Adrenal gland (tissue), 5 donors: Measurements from ENCODE around the gene WRAP53.

Experiments used
- POLR2A ChIP-seq, 2 donors: fragments of 450-650 bp; IDR thresholded peaks; one replicate each; pipeline ENCODE4 v1.6.1; 2017; ENCODE audit warnings: antibody characterized with exemption in 2 of 2, mild to moderate bottlenecking in 2 of 2, moderate library complexity in 1 of 2
- TF ChIP-seq, protein P1 (sequence below), 6 experiments: fragments of 450-650 bp in 4 of 6; fragments of 200-600 bp in 2 of 6; sonication (generic) in 1 of 6; IDR thresholded peaks; 1 replicate in 5 of 6; 2 replicates in 1 of 6; pipeline versions ENCODE4 v1.5.1 to v1.8.0; 2016 to 2021; ENCODE audit warnings: antibody characterized with exemption in 6 of 6, mild to moderate bottlenecking in 2 of 6, moderate library complexity in 1 of 6
- donor health status: DM: no; HTN: no; CAD: no.

DNA sequence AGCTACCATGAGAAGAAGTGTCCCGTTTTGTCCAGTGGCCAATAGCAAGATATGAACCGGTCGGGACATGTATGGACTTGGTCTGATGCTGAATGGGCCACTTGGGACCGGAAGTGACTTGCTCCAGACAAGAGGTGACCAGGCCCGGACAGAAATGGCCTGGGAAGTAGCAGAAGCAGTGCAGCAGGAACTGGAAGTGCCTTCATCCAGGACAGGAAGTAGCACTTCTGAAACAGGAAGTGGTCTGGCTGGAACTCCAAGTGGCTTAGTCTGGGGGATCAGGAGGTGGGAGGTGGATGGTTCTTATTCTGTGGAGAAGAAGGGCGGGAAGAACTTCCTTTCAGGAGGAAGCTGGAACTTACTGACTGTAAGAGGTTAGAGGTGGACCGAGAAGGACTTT, 22.0 kb downstream of the WRAP53 start:
- TF ChIP-seq POLR2A (IDR thresholded peaks at IDR 0.05), result no peak
- TF ChIP-seq, protein P1, sequence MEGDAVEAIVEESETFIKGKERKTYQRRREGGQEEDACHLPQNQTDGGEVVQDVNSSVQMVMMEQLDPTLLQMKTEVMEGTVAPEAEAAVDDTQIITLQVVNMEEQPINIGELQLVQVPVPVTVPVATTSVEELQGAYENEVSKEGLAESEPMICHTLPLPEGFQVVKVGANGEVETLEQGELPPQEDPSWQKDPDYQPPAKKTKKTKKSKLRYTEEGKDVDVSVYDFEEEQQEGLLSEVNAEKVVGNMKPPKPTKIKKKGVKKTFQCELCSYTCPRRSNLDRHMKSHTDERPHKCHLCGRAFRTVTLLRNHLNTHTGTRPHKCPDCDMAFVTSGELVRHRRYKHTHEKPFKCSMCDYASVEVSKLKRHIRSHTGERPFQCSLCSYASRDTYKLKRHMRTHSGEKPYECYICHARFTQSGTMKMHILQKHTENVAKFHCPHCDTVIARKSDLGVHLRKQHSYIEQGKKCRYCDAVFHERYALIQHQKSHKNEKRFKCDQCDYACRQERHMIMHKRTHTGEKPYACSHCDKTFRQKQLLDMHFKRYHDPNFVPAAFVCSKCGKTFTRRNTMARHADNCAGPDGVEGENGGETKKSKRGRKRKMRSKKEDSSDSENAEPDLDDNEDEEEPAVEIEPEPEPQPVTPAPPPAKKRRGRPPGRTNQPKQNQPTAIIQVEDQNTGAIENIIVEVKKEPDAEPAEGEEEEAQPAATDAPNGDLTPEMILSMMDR (IDR thresholded peaks at IDR 0.05), result no peak
